Activated CD8-positive, alpha-beta memory T cell treated with anti-CD3 and anti-CD28 coated beads for 36 hours (primary cell): Measurements from ENCODE around the gene PRKAR2A. TPM values are rescaled to one million over a fixed set of nuclear protein-coding genes. Genes with fewer than 3 reads are reported as not detected.
"Not testable (repeated sequence)": the region's sequence is repeated elsewhere in the genome, so short reads cannot be mapped to it uniquely, and the experiment has no call there.

Source experiments
- CTCF ChIA-PET: fragments of 350-600 bp; sonication (Branson Sonifier 250); formaldehyde crosslinking; loops from one replicate; lab custom pipeline; 2021; ENCODE audit warnings: antibody characterized with exemption; lab: Charles Lee
- POLR2A ChIA-PET: fragments of 350-600 bp; sonication (Branson Sonifier 250); formaldehyde crosslinking; loops from one replicate; lab custom pipeline; 2021; ENCODE audit warnings: antibody characterized with exemption; lab: Charles Lee
- total RNA-seq, 2 experiments: library from RNA; stranded (reverse); gene quantifications; one replicate each; pipeline ENCODE4 v1.2.3, GENCODE V29; 2021

PRKAR2A gene
- total RNA-seq, 2 experiments from 2014 or later, result 55.6 to 57.2 TPM

DNA sequence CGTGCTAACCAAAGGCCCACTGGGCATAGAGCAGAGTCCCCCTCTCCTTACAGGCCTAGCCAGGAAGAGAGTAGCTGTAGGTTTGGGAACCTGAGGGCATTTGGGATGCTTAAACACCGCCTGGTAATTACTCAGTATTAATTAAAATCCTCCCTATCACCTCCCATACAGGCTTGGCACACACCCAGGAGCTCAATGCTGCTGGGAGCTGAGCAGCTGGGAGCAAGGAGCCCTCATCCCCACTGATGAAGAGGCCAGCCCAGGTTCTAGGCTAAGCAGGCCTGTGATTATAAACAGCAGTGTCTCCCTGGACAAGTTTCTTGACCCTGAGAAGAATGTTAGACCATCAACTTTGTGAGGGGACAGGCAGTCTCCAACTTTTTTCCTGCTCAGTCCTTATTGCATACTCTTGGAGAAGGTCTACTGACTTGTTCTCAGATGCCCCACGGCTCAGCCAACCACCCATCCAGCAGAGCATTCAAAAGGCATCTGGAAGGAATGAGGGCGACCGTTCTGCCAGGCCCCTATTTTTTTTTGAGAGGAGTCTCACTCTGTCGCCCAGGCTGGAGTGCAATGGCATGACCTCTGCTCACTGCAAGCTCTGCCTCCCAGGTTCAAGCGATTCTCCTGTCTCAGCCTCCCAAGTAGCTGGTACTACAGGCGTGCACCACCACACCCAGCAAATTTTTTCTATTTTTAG lies 1.3 kb upstream of the PRKAR2A start:
- ChIA-PET CTCF (interaction anchor here (0.6 kb wide), 1 partner anchor 8 kb away, joined by 3 read pairs; no protein-coding TSS in a partner anchor), POLR2A (interaction anchor here (0.9 kb wide), 1 partner anchor 22 kb away, joined by 3 read pairs; no protein-coding TSS in a partner anchor)

DNA sequence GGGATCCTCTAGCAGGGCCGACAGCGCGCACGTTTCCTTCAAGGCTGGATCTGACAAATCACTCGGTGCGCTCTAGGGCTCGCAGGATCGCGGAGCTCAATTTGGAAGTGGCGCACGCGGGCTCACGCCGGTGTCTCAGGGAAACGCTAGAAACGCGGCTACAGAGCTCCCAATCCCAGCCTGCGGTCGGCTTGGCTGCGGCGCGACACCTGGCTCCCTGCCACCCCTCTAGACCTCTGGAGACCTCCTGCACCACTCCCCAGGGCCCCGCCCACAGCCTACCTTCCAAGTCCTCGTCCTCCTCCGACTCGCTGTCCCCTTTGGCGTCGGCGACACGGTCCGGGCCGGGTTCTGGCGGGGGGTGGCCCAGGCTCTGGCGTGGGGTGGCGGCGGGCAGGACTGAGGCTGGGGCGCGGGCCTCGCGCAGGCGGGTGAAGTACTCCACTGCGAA lies 596 bp downstream of the PRKAR2A start:
- ChIA-PET POLR2A (interaction anchor here (1.2 to 1.9 kb wide), 4 partner anchors 35 to 81 kb away, joined by 6 to 9 read pairs (median 8); partner anchors contain the start of genes ARIH2 and SLC25A20), CTCF (interaction anchor here (1.3 kb wide), 1 partner anchor 51 kb away, joined by 5 read pairs; no protein-coding TSS in a partner anchor)

DNA sequence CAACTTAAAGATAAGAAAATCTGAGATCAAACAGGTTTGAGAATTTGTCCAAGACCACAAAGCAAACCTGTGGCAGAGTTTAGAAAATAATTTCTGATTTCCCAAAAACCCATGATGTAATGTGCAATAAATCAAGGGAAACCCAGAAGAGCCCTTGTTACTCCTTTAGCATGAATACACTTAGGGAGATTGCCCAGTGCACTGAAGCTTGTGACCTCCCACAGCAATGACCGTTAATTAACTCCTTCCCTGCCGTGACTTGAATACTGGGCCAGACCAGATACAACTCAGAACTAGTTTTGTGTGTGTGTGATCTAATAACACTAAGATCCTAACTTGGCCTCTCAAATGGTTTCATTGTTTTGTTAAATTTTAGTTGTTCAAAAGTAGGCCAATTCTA lies 2.5 kb downstream of the PRKAR2A start:
- POLR2A ChIA-PET, result no interaction called here
- CTCF ChIA-PET, result no interaction called here

DNA sequence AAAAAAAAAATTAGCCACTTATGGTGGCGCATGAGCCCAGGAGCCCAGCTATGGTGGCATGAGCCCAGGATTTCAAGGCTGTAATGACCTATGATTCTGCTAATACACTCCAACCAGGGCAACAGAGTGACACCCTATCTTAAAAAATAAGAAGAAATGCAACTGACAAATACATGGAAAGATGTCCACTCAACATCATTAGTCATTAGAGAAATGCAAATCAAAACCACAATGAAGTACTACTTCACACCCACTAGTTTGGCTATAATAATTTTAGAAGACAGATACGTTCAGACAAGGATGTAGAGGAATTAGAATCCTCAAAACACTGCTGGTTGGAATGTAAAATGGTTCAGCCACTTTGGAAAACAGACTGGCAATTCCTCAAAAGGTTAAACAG lies 10.5 kb downstream of the PRKAR2A start:
- ChIA-PET CTCF (interaction anchor here (0.6 kb wide), 2 partner anchors 258 to 260 kb away, joined by 3 to 7 read pairs; no protein-coding TSS in a partner anchor), POLR2A (no interaction called here)

GRCh38 chr3:48835650-48836366 lies 11.9 kb downstream of the PRKAR2A start:
- POLR2A ChIA-PET, result no interaction called here

DNA sequence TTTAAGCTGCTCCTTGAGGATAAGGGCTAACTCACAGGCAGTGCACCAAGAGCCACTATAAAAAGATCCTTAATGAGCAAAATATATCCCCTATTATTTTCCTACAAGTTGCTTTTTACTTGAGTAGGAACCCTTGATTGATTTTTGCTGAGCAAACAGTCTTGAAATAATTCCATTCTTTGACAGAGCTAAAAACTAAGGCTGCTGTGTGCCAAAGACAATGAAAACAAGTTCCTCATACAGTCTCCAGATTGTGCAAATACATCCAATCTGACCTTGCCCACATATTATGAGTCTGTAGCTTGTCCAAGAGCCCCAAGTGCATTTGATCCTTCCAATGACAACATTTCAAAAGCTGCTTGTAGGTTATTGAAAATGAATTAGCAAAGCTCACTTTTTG lies 15.0 kb downstream of the PRKAR2A start:
- CTCF ChIA-PET, result interaction anchor here (0.6 to 1.2 kb wide), 3 partner anchors 20 to 840 kb away, joined by 3 read pairs; no protein-coding TSS in a partner anchor

More at GRCh38 chr3:48835650-48836366, 11.9 kb downstream of the PRKAR2A start:
- CTCF ChIA-PET, result interaction anchor here (0.6 kb wide), 2 partner anchors 40 to 408 kb away, joined by 3 read pairs; no protein-coding TSS in a partner anchor

DNA sequence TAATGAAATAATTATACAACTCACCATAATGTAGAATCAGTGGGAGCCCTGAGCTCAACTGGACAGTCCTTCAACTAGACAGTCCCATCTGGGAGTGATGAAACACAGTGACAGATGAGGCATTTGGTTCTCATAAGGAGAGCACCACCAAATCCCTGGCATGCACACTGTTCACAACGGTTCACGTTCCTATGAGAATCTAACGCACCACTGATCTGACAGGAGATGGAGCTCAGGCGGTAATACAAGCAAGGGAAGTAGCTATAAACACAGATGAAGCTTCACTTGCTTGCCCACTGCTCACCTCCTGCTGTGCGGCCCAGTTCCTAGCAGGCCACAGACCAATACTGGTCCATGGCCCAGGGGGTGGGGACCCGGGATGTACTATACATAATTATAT lies 17.0 kb downstream of the PRKAR2A start:
- CTCF ChIA-PET, result no interaction called here

More for the DNA sequence above, 15.0 kb downstream of the PRKAR2A start:
- POLR2A ChIA-PET, result no interaction called here

GRCh38 chr3:48829525-48829924 lies 18.1 kb downstream of the PRKAR2A start:
- CTCF ChIA-PET, result not testable (repeated sequence)
- POLR2A ChIA-PET, result interaction anchor here (0.7 kb wide), 1 partner anchor 90 kb away, joined by 7 read pairs; no protein-coding TSS in a partner anchor

More for the DNA sequence above, 17.0 kb downstream of the PRKAR2A start:
- POLR2A ChIA-PET, result no interaction called here

DNA sequence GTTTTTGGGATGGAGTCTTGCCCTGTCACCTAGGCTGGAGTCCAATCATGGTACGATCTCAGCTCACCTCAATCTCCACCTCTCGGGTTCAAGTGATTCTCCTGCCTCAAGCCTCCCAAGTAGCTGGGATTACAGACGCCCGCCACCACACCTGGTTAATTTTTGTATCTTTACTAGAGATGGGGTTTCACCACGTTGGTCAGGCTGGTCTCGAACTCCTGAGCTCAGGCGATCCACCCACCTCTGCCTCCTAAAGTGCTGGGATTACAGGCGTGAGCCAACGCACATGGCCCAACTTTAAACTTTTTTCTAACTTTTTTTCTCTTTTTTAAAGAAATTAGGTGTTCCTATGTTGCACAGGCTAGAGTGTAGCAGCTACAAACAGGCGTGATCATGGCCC lies 19.8 kb downstream of the PRKAR2A start:
- CTCF ChIA-PET, result interaction anchor here (0.5 to 1.2 kb wide), 2 partner anchors 10 to 43 kb away, joined by 3 to 4 read pairs; no protein-coding TSS in a partner anchor
- POLR2A ChIA-PET, result not testable (repeated sequence)

- POLR2A ChIA-PET, result no interaction called here
- CTCF ChIA-PET, result no interaction called here
These were observed 21.2 kb downstream of the PRKAR2A start for GRCh38 chr3:48826451-48826850.

- CTCF ChIA-PET, result interaction anchor here (0.6 to 0.7 kb wide), 2 partner anchors 103 to 147 kb away, joined by 4 read pairs; no protein-coding TSS in a partner anchor
These were observed 26.9 kb downstream of the PRKAR2A start for GRCh38 chr3:48820612-48821324.

DNA sequence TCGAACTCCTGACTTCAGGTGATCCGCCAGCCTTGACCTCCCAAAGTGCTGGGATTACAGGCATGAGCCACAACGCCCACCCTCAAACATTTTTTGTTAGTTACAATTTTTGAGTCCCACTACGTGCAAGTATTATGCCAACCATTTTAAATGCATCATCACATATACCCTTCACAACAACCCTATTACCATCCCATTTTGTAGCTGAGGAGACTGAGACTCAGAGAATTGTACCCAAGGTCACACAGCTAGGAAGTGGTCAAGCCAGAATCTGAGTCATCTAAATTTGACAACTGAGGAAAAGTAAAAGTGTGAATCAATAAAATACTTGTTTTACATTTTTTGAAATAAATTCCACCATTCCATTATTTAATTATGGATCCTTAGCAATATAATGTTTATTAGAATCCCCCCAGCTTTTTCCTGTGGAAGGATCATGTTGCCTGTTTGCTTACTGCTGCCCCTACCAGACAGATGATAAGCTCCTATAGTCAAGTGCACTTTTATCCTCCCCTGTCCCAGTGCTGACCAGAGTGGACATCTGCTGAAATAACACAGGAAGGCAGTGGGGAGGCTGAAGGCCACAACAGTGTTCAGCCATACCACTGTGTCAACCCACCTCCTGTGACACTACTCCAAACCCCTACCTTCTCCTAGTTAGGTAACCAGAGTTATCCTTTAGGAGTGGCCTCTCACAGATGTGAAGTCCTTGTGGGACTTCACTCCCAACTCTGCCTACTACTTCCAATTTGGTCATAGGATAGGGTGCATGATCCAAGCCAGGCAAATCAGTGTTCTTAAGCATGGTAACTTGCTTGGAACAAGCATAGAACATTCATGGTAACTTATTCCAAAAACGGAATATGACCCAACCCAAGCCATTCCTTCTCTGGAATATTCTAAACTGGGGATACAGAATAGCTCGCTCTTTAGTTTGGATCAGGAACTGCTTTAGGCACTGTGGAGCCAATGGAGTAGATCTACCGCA lies 28.1 kb downstream of the PRKAR2A start:
- POLR2A ChIA-PET, result no interaction called here
- CTCF ChIA-PET, result interaction anchor here (0.6 kb wide), 1 partner anchor 149 kb away, joined by 4 read pairs; no protein-coding TSS in a partner anchor

More at GRCh38 chr3:48820612-48821324, 26.9 kb downstream of the PRKAR2A start:
- POLR2A ChIA-PET, result no interaction called here

GRCh38 chr3:48811524-48811923 lies 36.1 kb downstream of the PRKAR2A start:
- ChIA-PET CTCF (no interaction called here), POLR2A (no interaction called here)

DNA sequence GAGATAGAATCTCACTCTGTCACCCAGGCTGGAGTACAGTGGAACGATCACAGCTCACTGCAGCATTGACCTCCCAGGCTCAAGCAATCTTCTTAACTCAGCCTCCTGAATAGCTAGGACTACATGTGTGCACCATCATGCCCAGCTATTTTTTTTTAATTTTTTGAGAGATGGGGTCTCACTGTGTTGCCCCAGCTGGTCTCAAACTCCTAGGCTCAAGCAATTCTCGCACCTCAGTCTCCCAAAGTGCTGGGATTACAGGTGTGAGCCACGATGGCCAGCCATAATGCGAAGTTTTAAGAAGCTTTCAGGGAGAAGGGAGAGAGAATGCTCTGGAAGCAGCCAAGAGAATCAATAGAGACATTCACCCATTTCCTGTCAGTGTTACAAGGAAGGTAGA lies 42.7 kb downstream of the PRKAR2A start:
- ChIA-PET POLR2A (no interaction called here), CTCF (no interaction called here)

GRCh38 chr3:48800831-48801230 lies 46.8 kb downstream of the PRKAR2A start:
- CTCF ChIA-PET, result interaction anchor here (0.7 kb wide), 1 partner anchor 63 kb away, joined by 4 read pairs; no protein-coding TSS in a partner anchor
- POLR2A ChIA-PET, result not testable (repeated sequence)

- ChIA-PET POLR2A (no interaction called here), CTCF (no interaction called here)
These were observed 48.7 kb downstream of the PRKAR2A start for GRCh38 chr3:48798998-48799397.

GRCh38 chr3:48797626-48798025 lies 50.0 kb downstream of the PRKAR2A start:
- ChIA-PET POLR2A (no interaction called here), CTCF (no interaction called here)
